ENCODE measurements around the gene CDK15. TPM values are rescaled to one million over a fixed set of nuclear protein-coding genes. Genes with fewer than 3 reads are reported as not detected.

CDK15 gene
- total RNA-seq, 1 experiment from 2014 or later: 4.8 TPM

DNA sequence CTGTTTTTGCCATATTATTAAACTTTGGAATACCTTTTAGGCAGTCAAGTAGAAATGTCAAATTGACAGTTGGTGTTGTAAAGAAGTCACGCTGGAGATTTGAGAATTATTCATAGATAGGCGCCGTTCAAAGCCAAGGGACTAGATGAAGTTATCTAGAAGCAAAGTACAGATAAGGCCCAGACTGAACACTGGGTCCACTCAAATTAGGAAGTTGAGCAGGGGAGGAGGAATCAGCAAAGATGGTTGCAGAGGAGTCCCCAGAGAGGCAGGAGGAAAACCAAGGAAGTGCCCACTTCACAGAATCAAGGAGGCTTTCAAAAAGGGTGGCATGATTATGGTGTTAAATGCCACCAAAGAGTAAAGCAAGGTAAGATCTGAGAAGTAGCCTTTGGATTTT lies 16.0 kb upstream of the CDK15 start:
- CTCF ChIA-PET: no interaction called here
- in situ Hi-C loops (cut with HindIII; ENCODE audit: low pct_unique_long_range_greater_than_20kb, low sequenced_read_pairs): no loop called here

DNA sequence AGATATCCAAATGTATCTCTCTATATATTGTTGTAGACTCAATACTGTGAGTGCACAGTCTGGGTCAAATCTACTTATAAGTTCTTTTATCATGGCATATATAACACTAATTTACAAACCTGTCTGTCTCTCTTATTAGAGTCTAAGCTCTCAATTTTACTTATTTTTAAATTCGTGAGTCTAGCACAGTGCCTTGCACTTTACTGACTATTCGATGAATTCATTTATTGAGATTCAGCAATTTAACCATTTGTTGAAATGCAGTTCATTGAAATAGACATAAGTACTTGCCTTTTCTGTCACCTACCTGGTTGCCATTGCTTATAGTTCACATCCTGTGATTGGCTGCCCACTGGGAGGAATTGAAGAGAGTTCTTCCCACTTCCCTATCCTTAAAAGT lies 15.3 kb upstream of the CDK15 start:
- H3K36me3 ChIP-seq (ENCODE audit: control insufficient read depth, insufficient read depth, low read length): no peaks in the 10 kb centered on the region
- CTCF ChIA-PET: no interaction called here
- H3K27me3 ChIP-seq (ENCODE audit: control insufficient read depth, insufficient read depth, low read length): no peaks in the 10 kb centered on the region
- 0 out of 2 replicates have a peak, but pooled peaks cover 6% of the 10 kb centered on the region for H3K4me1 ChIP-seq (ENCODE audit: control insufficient read depth, insufficient read depth, low read length)
- POLR2A ChIA-PET: no interaction called here
- BruUV-seq (replicated peaks): no TSS peak
- DNase-seq (ENCODE audit: low read depth, low spot score) (no peak), ATAC-seq (no peak)
- TF ChIP-seq TCF7L2 (IDR thresholded peaks at IDR 0.05; ENCODE audit: low read depth, low read length) (no peak), POLR2AphosphoS5 (IDR thresholded peaks at IDR 0.05; ENCODE audit: low read depth, low read length) (no peak), SIN3A (IDR thresholded peaks at IDR 0.05; ENCODE audit: borderline replicate concordance, insufficient read depth, low read depth, low read length) (no peak)
- TF ChIP-seq, protein P1, sequence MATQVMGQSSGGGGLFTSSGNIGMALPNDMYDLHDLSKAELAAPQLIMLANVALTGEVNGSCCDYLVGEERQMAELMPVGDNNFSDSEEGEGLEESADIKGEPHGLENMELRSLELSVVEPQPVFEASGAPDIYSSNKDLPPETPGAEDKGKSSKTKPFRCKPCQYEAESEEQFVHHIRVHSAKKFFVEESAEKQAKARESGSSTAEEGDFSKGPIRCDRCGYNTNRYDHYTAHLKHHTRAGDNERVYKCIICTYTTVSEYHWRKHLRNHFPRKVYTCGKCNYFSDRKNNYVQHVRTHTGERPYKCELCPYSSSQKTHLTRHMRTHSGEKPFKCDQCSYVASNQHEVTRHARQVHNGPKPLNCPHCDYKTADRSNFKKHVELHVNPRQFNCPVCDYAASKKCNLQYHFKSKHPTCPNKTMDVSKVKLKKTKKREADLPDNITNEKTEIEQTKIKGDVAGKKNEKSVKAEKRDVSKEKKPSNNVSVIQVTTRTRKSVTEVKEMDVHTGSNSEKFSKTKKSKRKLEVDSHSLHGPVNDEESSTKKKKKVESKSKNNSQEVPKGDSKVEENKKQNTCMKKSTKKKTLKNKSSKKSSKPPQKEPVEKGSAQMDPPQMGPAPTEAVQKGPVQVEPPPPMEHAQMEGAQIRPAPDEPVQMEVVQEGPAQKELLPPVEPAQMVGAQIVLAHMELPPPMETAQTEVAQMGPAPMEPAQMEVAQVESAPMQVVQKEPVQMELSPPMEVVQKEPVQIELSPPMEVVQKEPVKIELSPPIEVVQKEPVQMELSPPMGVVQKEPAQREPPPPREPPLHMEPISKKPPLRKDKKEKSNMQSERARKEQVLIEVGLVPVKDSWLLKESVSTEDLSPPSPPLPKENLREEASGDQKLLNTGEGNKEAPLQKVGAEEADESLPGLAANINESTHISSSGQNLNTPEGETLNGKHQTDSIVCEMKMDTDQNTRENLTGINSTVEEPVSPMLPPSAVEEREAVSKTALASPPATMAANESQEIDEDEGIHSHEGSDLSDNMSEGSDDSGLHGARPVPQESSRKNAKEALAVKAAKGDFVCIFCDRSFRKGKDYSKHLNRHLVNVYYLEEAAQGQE (IDR thresholded peaks at IDR 0.05; ENCODE audit: insufficient read depth in 1 of 2, low read depth in 2 of 2, low read length in 1 of 2): no peak
- TF ChIP-seq, protein P2, sequence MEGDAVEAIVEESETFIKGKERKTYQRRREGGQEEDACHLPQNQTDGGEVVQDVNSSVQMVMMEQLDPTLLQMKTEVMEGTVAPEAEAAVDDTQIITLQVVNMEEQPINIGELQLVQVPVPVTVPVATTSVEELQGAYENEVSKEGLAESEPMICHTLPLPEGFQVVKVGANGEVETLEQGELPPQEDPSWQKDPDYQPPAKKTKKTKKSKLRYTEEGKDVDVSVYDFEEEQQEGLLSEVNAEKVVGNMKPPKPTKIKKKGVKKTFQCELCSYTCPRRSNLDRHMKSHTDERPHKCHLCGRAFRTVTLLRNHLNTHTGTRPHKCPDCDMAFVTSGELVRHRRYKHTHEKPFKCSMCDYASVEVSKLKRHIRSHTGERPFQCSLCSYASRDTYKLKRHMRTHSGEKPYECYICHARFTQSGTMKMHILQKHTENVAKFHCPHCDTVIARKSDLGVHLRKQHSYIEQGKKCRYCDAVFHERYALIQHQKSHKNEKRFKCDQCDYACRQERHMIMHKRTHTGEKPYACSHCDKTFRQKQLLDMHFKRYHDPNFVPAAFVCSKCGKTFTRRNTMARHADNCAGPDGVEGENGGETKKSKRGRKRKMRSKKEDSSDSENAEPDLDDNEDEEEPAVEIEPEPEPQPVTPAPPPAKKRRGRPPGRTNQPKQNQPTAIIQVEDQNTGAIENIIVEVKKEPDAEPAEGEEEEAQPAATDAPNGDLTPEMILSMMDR (IDR thresholded peaks at IDR 0.05): no peak
- intact Hi-C loops (cut with micrococcal nuclease; ENCODE audit: unreplicated experiment): loop anchor here (10.0 kb wide), 1 partner anchor 244 kb away; the partner anchor contains the start of gene FZD7
- in situ Hi-C loops (cut with HindIII; ENCODE audit: low pct_unique_long_range_greater_than_20kb, low sequenced_read_pairs): no loop called here
- H3K9me3 ChIP-seq (ENCODE audit: control insufficient read depth, insufficient read depth, low read depth, low read length): no peaks in the 10 kb centered on the region
- no peak overlapping the region for H3K27ac ChIP-seq (ENCODE audit: low read length)
- H3K4me3 ChIP-seq (ENCODE audit: low read depth in 2 of 2, low read length in 2 of 2): no peak overlapping the region

More for the DNA sequence above, 16.0 kb upstream of the CDK15 start:
- Histone ChIP-seq H3K4me1 (ENCODE audit: control insufficient read depth, insufficient read depth, low read length) (0 out of 2 replicates have a peak, but pooled peaks cover under 1% of the 10 kb centered on the region), H3K27me3 (ENCODE audit: control insufficient read depth, insufficient read depth, low read length) (no peaks in the 10 kb centered on the region), H3K27ac (ENCODE audit: low read length) (no peak overlapping the region), H3K9me3 (ENCODE audit: control insufficient read depth, insufficient read depth, low read depth, low read length) (no peaks in the 10 kb centered on the region), H3K36me3 (ENCODE audit: control insufficient read depth, insufficient read depth, low read length) (no peaks in the 10 kb centered on the region), H3K4me3 (ENCODE audit: low read depth in 2 of 2, low read length in 2 of 2) (no peak overlapping the region)
- no TSS peak for BruUV-seq (replicated peaks)
- POLR2A ChIA-PET: no interaction called here
- no peak for ATAC-seq
- TF ChIP-seq, protein P2 (IDR thresholded peaks at IDR 0.05): no peak
- TF ChIP-seq, protein P1 (IDR thresholded peaks at IDR 0.05; ENCODE audit: insufficient read depth in 1 of 2, low read depth in 2 of 2, low read length in 1 of 2): no peak
- TF ChIP-seq SIN3A (IDR thresholded peaks at IDR 0.05; ENCODE audit: borderline replicate concordance, insufficient read depth, low read depth, low read length): no peak
- TF ChIP-seq POLR2AphosphoS5 (IDR thresholded peaks at IDR 0.05; ENCODE audit: low read depth, low read length): no peak
- no peak for TF ChIP-seq TCF7L2 (IDR thresholded peaks at IDR 0.05; ENCODE audit: low read depth, low read length)
- intact Hi-C loops (cut with micrococcal nuclease; ENCODE audit: unreplicated experiment): loop anchor here (10.0 kb wide), 1 partner anchor 245 kb away; the partner anchor contains the start of gene FZD7
- DNase-seq (ENCODE audit: low read depth, low spot score): no peak

All from Panc1 (cell line).